ENCODE results near the gene OIT3. TPM values are rescaled to one million over a fixed set of nuclear protein-coding genes. Genes with fewer than 3 reads are reported as not detected.

OIT3 gene
- total RNA-seq, 2 donors from 2014 or later, result 0.09 to 0.29 TPM

Other genes starting within 250 kb of the OIT3 start
- 10 to 100 TPM; 16.1 to 21.1 TPM for gene MCU, start 201.6 kb upstream of the OIT3 start, total RNA-seq
- gene PLA2G12B, start 61.1 kb downstream of the OIT3 start, total RNA-seq, result 10 to 100 TPM in 1 of 2 donors, 1 to 10 TPM in 1; 6.6 to 10.7 TPM
- gene P4HA1, start 203.1 kb downstream of the OIT3 start, total RNA-seq, result 10 to 100 TPM; 41.0 to 51.0 TPM
- gene NUDT13, start 216.7 kb downstream of the OIT3 start, total RNA-seq, result 1 to 10 TPM; 1.6 to 2.7 TPM